MCF 10A (cell line): ENCODE results near the gene HEMK1. TPM values are rescaled to one million over a fixed set of nuclear protein-coding genes. Genes with fewer than 3 reads are reported as not detected.

Source experiments
- BruUV-seq: library from RNA; stranded (reverse); fragments of 400-500 nt; replicated peaks from 2 replicates; lab custom pipeline; 2021; lab: Mats Ljungman, UMichigan
- CTCF ChIA-PET: fragments of 300-600 bp; sonication (Branson Sonifier 250); formaldehyde crosslinking; extraction: SDS; loops from one replicate; lab custom pipeline; 2021; ENCODE audit warnings: antibody characterized with exemption, inconsistent platforms; lab: Yijun Ruan, JAX
- POLR2A ChIA-PET: fragments of 300-600, 350-650 bp; sonication (Branson Sonifier 250); formaldehyde crosslinking; extraction: SDS; loops from one replicate; lab custom pipeline; 2020; ENCODE audit warnings: antibody characterized with exemption, inconsistent platforms; lab: Yijun Ruan, JAX
- DNase-seq: peaks from one replicate; pipeline ENCODE4 v3.0.0-alpha.2; 2018; ENCODE audit not compliant: unreplicated experiment
- H3K27ac Mint-ChIP-seq: one replicate; pipeline ENCODE4 v1.8.0; 2022; ENCODE audit warnings: mild to moderate bottlenecking, low read depth, mixed read lengths; ENCODE audit not compliant: unreplicated experiment
- H3K27me3 Mint-ChIP-seq: one replicate; pipeline ENCODE4 v1.8.0; 2022; ENCODE audit warnings: mixed read lengths; ENCODE audit not compliant: insufficient read depth, unreplicated experiment
- H3K36me3 Mint-ChIP-seq: one replicate; pipeline ENCODE4 v1.8.0; 2022; ENCODE audit warnings: mild to moderate bottlenecking, moderate library complexity, mixed read lengths; ENCODE audit not compliant: insufficient read depth, unreplicated experiment
- H3K4me1 Mint-ChIP-seq: one replicate; pipeline ENCODE4 v1.8.0; 2022; ENCODE audit warnings: mixed read lengths; ENCODE audit not compliant: insufficient read depth, unreplicated experiment
- H3K4me3 Mint-ChIP-seq: one replicate; pipeline ENCODE4 v1.8.0; 2022; ENCODE audit warnings: mild to moderate bottlenecking, moderate library complexity, mixed read lengths; ENCODE audit not compliant: unreplicated experiment
- H3K9me3 Mint-ChIP-seq: one replicate; pipeline ENCODE4 v1.8.0; 2022; ENCODE audit warnings: mixed read lengths; ENCODE audit not compliant: unreplicated experiment
- intact Hi-C: fragments of 100-400 bp; cut with micrococcal nuclease; formaldehyde crosslinking; loops from 2 replicates; pipeline ENCODE4 v1.14.1; 2022
- total RNA-seq: library from RNA; stranded (reverse); gene quantifications from 2 replicates; pipeline ENCODE4 v1.2.3, GENCODE V29; 2022
- TF ChIP-seq, protein P1 (sequence below): fragments of 200-600 bp; IDR thresholded peaks from one replicate; pipeline ENCODE4 v1.8.0; 2022; ENCODE audit warnings: antibody characterized with exemption, mild to moderate bottlenecking; ENCODE audit not compliant: unreplicated experiment

HEMK1 gene
- total RNA-seq, 1 experiment from 2014 or later = 19.9 TPM

DNA sequence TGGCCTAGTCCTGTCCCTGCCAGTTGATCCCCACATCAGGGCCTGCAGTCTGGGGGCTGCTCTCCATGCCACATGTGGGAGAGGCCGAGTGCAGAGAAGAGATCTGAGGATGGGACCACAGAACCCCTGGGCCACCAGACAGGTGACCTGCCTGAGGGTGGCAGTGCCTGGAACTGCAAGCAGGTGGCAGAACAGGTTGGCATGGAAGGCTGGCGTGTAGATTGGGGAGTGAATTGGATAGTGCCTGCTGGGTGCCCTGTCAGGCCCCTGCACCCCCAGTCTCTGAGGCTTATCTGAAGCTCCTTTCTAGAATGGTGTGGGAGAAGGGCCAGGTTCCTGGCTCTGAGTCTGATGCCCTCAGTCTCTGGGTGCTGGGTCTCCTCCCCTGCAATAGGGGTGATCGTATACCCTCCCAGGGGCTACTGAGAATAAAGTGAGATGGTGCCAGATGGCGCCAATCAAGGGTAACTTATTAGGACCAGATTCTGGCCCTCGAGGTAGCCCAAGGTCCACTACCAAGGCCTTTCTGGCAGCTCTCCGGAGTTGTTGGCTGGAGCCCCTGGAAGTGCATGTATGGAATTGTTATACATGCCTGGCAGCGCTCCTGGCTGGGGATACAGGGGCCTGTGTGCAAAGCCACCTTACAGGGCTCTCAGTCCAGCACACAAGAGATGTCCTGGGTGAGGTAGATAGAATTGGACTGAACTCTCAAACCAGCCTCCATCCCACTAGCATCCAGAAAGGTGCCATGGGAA is 17.5 kb upstream of the HEMK1 start:
- Mint-ChIP-seq H3K36me3 (no peaks in the 10 kb centered on the region), H3K9me3 (no peaks in the 10 kb centered on the region), H3K27ac (no peak overlapping the region), H3K27me3 (peaks cover 2% of the 10 kb centered on the region), H3K4me3 (no peak overlapping the region), H3K4me1 (no peaks in the 10 kb centered on the region)
- TF ChIP-seq, protein P1, sequence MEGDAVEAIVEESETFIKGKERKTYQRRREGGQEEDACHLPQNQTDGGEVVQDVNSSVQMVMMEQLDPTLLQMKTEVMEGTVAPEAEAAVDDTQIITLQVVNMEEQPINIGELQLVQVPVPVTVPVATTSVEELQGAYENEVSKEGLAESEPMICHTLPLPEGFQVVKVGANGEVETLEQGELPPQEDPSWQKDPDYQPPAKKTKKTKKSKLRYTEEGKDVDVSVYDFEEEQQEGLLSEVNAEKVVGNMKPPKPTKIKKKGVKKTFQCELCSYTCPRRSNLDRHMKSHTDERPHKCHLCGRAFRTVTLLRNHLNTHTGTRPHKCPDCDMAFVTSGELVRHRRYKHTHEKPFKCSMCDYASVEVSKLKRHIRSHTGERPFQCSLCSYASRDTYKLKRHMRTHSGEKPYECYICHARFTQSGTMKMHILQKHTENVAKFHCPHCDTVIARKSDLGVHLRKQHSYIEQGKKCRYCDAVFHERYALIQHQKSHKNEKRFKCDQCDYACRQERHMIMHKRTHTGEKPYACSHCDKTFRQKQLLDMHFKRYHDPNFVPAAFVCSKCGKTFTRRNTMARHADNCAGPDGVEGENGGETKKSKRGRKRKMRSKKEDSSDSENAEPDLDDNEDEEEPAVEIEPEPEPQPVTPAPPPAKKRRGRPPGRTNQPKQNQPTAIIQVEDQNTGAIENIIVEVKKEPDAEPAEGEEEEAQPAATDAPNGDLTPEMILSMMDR = no peak
- POLR2A ChIA-PET = interaction anchor here (0.6 kb wide), 1 partner anchor 203 kb away, joined by 3 read pairs; no protein-coding TSS in a partner anchor
- CTCF ChIA-PET = interaction anchor here (0.6 to 5.8 kb wide), 25 partner anchors 9 to 838 kb away, joined by 3 to 53 read pairs (median 3); partner anchors contain the start of genes C3orf18, CYB561D2, MANF and NPRL2
- intact Hi-C loops = no loop called here
- BruUV-seq = no TSS peak
- DNase-seq = no peak

DNA sequence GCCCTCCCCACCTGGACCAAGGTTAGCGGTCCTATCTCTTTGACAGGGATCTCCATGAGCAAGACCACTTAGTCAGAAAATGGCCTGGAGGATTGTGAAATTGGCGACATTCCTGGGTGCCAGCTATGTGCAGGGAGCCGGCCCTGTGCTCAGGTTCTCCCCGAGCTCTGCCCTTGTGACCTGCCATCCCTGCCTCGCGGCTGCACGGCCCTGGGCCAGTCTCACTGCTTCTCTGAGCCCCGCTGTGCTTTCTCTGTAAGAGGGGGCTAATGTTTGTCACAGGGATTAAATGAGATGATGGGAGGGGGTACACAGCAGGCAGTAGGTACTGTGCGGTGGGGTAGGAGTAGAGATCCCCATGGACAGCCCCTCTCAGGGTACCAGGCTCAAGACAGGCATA is 16.7 kb upstream of the HEMK1 start:
- CTCF ChIA-PET = interaction anchor here (0.5 to 5.8 kb wide), 7 partner anchors 11 to 837 kb away, joined by 3 to 53 read pairs (median 4); partner anchors contain the start of genes CYB561D2, MANF and NPRL2
- intact Hi-C loops = no loop called here
- no peaks in the 10 kb centered on the region for H3K36me3 Mint-ChIP-seq
- no peaks in the 10 kb centered on the region for H3K9me3 Mint-ChIP-seq
- POLR2A ChIA-PET = interaction anchor here (0.6 kb wide), 1 partner anchor 204 kb away, joined by 3 read pairs; no protein-coding TSS in a partner anchor
- BruUV-seq = no TSS peak
- TF ChIP-seq, protein P1 = no peak
- peaks cover 9% of the 10 kb centered on the region for H3K27me3 Mint-ChIP-seq
- no peak overlapping the region for H3K27ac Mint-ChIP-seq
- DNase-seq = no peak
- H3K4me3 Mint-ChIP-seq = no peak overlapping the region
- H3K4me1 Mint-ChIP-seq = no peaks in the 10 kb centered on the region

DNA sequence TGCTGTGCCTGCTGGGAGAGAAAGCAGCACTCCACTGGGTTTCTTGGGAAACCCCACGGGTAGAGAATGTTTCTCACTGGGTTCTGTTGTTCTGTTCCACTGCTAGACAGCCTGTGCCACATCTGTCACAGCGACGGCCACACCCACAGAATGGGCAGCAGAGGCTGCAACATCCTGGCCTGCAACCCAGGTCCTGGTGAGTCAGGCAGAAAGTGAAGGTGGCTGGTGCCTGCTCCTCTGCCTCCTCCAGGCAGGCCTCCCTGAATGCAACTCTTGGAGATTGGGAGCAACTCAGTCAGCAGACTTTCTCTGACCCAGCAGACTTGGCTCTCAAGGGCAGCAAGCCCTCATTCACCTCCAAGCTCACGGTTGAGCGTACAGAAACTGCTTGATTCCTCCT is 14.8 kb upstream of the HEMK1 start:
- peaks cover 11% of the 10 kb centered on the region for H3K27me3 Mint-ChIP-seq
- no TSS peak for BruUV-seq
- no peak overlapping the region for H3K27ac Mint-ChIP-seq
- TF ChIP-seq, protein P1 = no peak
- no peaks in the 10 kb centered on the region for H3K4me1 Mint-ChIP-seq
- no peaks in the 10 kb centered on the region for H3K9me3 Mint-ChIP-seq
- ChIA-PET CTCF (interaction anchor here (1.1 kb wide), 2 partner anchors 12 to 167 kb away, joined by 3 read pairs; no protein-coding TSS in a partner anchor), POLR2A (no interaction called here)
- intact Hi-C loops = no loop called here
- no peak for DNase-seq
- H3K4me3 Mint-ChIP-seq = no peak overlapping the region
- H3K36me3 Mint-ChIP-seq = no peaks in the 10 kb centered on the region

DNA sequence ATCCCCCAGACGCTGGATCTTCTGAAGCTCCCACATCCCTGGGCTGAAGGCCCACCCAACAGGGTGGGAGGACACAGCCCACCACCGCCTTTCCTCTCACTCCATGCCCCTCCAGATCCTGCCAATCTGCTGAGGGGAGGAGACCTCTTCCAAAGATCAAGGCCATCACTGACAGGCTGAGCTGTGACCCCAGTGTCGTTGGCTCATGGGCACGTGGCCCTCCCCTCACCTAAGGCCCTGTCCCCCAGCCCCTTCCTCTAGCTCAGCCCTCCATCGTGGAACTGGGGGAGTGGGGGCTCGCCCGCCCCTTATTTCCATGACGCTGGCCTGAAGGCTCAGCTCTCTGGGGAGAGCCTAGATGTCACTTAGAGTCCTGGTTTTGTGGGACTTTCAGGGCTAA is 12.2 kb upstream of the HEMK1 start:
- Mint-ChIP-seq H3K9me3 (no peaks in the 10 kb centered on the region), H3K27ac (no peak overlapping the region), H3K36me3 (no peaks in the 10 kb centered on the region), H3K4me3 (no peak overlapping the region), H3K4me1 (no peaks in the 10 kb centered on the region), H3K27me3 (peaks cover 11% of the 10 kb centered on the region)
- no peak for DNase-seq
- ChIA-PET CTCF (interaction anchor here (0.7 to 1.9 kb wide), 4 partner anchors 9 to 209 kb away, joined by 3 to 16 read pairs (median 6); no protein-coding TSS in a partner anchor), POLR2A (interaction anchor here (1.5 kb wide), 1 partner anchor 11 kb away, joined by 3 read pairs; the partner anchor contains the start of gene C3orf18)
- TF ChIP-seq, protein P1 = no peak
- no TSS peak for BruUV-seq
- intact Hi-C loops = no loop called here
